Rectal smooth muscle tissue (tissue), 1 donor: ENCODE measurements around the gene SF3B3.
"Not testable (repeated sequence)": the region's sequence is repeated elsewhere in the genome, so short reads cannot be mapped to it uniquely, and the experiment has no call there.

Experiments
- H3K27ac ChIP-seq: one replicate; pipeline ENCODE4 v1.7.0; 2013; ENCODE audit warnings: low read depth, low read length, inconsistent platforms
- H3K27me3 ChIP-seq: one replicate; pipeline ENCODE4 v1.7.0; 2013; ENCODE audit warnings: low read length; ENCODE audit not compliant: control insufficient read depth, insufficient read depth
- H3K36me3 ChIP-seq: one replicate; pipeline ENCODE4 v1.7.0; 2013; ENCODE audit warnings: low read length; ENCODE audit not compliant: control insufficient read depth, insufficient read depth
- H3K4me1 ChIP-seq: one replicate; pipeline ENCODE4 v1.7.0; 2013; ENCODE audit warnings: low read length; ENCODE audit not compliant: control insufficient read depth, insufficient read depth
- H3K4me3 ChIP-seq: one replicate; pipeline ENCODE4 v1.7.0; 2013; ENCODE audit warnings: low read length
- H3K9ac ChIP-seq: one replicate; pipeline ENCODE4 v1.7.0; 2013; ENCODE audit warnings: low read length

The SF3B3 gene

GRCh38 chr16:70589416-70589815, 65.8 kb downstream of the SF3B3 start:
- H3K36me3 ChIP-seq, H3K27ac ChIP-seq, H3K4me3 ChIP-seq, H3K27me3 ChIP-seq, H3K9ac ChIP-seq: not testable (repeated sequence)
- H3K4me1 ChIP-seq, result peaks cover 11% of the 10 kb centered on the region

GRCh38 chr16:70589998-70590471, 66.4 kb downstream of the SF3B3 start:
- Histone ChIP-seq H3K4me3 (no peak overlapping the region), H3K27ac (no peak overlapping the region), H3K27me3 (no peaks in the 10 kb centered on the region), H3K9ac (no peak overlapping the region), H3K4me1 (peaks cover 11% of the 10 kb centered on the region), H3K36me3 (no peaks in the 10 kb centered on the region)

- Histone ChIP-seq H3K36me3 (no peaks in the 10 kb centered on the region), H3K4me1 (peaks cover 11% of the 10 kb centered on the region), H3K9ac (no peak overlapping the region), H3K4me3 (peak overlapping the region; percentile 19), H3K27me3 (no peaks in the 10 kb centered on the region), H3K27ac (peak overlapping the region; percentile 7)
These were observed 67.3 kb downstream of the SF3B3 start for GRCh38 chr16:70590722-70591415.

GRCh38 chr16:70591615-70592014, 68.0 kb downstream of the SF3B3 start:
- no peaks in the 10 kb centered on the region for H3K27me3 ChIP-seq
- no peak overlapping the region for H3K4me3 ChIP-seq
- no peaks in the 10 kb centered on the region for H3K36me3 ChIP-seq
- H3K9ac ChIP-seq, result no peak overlapping the region
- H3K27ac ChIP-seq, result no peak overlapping the region
- H3K4me1 ChIP-seq, result peaks cover 11% of the 10 kb centered on the region

- Histone ChIP-seq H3K4me3 (no peak overlapping the region), H3K27ac (peak overlapping the region; percentile 14), H3K27me3 (no peaks in the 10 kb centered on the region), H3K9ac (no peak overlapping the region), H3K4me1 (peaks cover 11% of the 10 kb centered on the region), H3K36me3 (no peaks in the 10 kb centered on the region)
These were observed 68.5 kb downstream of the SF3B3 start for GRCh38 chr16:70592106-70592571.

DNA sequence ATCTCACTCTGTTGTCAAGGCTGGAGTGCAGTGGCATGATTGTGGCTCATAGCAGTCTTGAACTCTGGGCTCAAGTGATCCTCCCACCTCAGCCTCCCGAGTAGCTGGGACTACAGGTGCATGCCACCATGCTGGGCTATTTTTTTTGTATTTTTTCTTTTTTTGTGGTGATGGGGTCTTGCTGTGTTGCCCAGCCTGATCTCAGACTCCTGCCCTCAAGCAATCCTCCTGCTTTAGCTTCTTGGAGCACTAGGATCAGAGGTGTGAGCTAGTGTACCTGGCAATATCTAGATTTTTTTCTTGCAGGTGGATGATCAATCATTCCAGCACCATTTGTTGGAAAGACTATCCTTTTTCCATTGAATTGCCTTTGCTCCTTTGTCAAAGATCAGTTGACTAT, 69.9 kb downstream of the SF3B3 start:
- no peaks in the 10 kb centered on the region for H3K36me3 ChIP-seq
- no peaks in the 10 kb centered on the region for H3K27me3 ChIP-seq
- H3K4me3 ChIP-seq, result no peak overlapping the region
- H3K4me1 ChIP-seq, result peaks cover 7% of the 10 kb centered on the region
- no peak overlapping the region for H3K9ac ChIP-seq
- H3K27ac ChIP-seq, result no peak overlapping the region

DNA sequence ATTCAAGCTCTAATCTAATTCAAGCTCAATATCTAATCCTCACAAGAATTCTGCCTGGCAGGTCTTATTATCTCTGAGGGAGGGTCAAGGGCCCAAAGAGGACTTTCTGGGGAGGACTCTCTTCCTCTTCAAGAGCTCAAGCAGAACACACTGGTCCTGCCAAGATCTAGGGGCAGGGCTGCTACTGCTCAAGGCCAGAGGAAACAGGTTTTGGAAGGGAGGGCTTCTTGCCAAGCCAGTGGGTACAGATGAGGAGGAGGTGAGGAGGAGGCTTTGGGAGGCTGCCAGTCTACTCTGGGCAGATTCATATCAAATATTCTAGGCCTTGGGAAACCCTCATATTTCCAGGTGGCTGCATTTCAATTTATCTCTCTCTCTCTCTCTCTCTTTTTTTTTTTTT, 71.0 kb downstream of the SF3B3 start:
- Histone ChIP-seq H3K36me3 (no peaks in the 10 kb centered on the region), H3K4me3 (no peak overlapping the region), H3K27ac (no peak overlapping the region), H3K27me3 (no peaks in the 10 kb centered on the region), H3K4me1 (peaks cover 3% of the 10 kb centered on the region), H3K9ac (no peak overlapping the region)

DNA sequence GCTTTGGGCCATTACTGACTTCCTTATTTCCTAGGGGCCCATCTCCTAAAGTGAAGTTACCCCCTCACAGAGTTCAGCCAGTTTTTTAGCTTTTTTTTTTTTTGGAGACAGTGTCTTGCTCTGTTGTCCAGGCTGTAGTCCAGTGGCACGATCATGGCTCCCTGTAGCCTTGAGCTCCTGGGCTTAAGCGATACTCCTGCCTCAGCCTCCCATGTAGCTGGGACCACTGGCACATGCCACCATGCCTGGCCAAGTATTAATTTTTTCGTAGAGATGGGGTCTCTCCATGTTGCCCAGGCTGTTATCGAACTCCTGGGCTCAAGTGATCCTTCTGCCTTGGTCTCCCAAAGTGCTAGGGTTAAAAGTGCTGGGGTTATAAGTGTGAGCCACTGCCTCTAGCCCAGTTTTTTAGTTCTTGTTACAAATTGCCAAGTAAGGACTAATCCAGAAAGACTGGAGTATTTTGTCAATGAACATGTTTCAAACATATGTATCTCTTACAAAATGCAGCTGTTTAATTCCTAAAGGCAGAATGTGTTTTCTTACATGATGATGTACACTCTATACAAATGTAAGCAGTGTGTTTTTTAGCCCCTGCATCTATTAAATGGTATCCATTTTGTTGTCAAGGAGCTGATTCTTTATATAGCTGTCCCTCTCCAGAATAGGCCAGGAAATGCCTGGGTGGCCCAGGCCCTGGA, 73.7 kb downstream of the SF3B3 start:
- H3K4me3 ChIP-seq, result no peak overlapping the region
- no peaks in the 10 kb centered on the region for H3K27me3 ChIP-seq
- H3K4me1 ChIP-seq, result no peaks in the 10 kb centered on the region
- no peak overlapping the region for H3K9ac ChIP-seq
- H3K36me3 ChIP-seq, result no peaks in the 10 kb centered on the region
- H3K27ac ChIP-seq, result no peak overlapping the region

DNA sequence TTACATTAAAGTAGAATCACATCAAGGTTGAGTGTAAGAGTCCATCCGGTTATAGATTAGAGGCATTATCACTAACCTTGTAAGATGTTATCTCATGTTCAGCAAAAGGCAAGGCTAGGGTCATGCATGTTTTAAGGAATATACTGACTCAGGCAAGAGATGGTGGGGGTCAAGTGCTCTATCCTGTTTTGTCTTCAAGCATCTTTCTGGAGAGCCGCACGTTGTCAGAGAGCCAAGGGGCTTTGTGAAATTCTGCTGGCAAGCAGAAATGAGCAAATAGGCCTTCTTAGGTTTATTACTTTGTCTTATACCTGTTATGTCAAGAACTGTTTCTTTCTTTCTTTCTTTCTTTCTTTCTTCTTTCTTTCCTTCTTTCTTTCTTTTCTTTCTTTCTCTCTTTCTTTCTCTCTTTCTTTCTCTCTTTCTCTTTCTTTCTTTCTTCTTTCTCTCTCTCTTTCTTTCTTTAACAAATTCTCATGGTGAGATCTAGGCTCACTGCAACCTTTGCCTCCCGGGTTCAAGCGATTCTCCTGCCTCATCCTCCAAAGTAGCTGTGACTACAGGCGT, 75.4 kb downstream of the SF3B3 start:
- Histone ChIP-seq H3K36me3 (no peaks in the 10 kb centered on the region), H3K9ac (no peak overlapping the region), H3K27me3 (no peaks in the 10 kb centered on the region), H3K27ac (no peak overlapping the region), H3K4me3 (no peak overlapping the region), H3K4me1 (no peaks in the 10 kb centered on the region)

DNA sequence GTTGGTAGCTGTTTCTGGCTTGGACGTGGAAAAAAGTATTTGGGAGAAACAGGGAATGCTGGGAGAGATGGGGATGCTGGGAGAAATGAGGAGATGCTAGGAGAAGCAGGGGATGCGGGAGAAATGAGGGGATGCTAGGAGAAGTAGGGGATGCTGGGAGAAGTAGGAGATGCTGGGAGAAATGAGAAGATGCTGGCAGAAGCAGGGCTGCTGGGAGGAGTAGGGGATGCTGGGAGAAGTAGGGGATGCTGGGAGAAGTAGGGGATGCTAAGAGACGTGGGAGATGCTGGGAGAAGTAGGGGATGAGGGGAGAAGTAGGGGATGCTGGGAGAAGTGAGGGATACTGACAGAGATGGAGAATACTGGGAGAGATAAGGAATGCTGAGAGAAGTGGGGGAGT, 77.1 kb downstream of the SF3B3 start:
- no peak overlapping the region for H3K4me3 ChIP-seq
- H3K4me1 ChIP-seq, result no peaks in the 10 kb centered on the region
- no peaks in the 10 kb centered on the region for H3K27me3 ChIP-seq
- no peak overlapping the region for H3K27ac ChIP-seq
- H3K9ac ChIP-seq, result no peak overlapping the region
- H3K36me3 ChIP-seq, result no peaks in the 10 kb centered on the region

DNA sequence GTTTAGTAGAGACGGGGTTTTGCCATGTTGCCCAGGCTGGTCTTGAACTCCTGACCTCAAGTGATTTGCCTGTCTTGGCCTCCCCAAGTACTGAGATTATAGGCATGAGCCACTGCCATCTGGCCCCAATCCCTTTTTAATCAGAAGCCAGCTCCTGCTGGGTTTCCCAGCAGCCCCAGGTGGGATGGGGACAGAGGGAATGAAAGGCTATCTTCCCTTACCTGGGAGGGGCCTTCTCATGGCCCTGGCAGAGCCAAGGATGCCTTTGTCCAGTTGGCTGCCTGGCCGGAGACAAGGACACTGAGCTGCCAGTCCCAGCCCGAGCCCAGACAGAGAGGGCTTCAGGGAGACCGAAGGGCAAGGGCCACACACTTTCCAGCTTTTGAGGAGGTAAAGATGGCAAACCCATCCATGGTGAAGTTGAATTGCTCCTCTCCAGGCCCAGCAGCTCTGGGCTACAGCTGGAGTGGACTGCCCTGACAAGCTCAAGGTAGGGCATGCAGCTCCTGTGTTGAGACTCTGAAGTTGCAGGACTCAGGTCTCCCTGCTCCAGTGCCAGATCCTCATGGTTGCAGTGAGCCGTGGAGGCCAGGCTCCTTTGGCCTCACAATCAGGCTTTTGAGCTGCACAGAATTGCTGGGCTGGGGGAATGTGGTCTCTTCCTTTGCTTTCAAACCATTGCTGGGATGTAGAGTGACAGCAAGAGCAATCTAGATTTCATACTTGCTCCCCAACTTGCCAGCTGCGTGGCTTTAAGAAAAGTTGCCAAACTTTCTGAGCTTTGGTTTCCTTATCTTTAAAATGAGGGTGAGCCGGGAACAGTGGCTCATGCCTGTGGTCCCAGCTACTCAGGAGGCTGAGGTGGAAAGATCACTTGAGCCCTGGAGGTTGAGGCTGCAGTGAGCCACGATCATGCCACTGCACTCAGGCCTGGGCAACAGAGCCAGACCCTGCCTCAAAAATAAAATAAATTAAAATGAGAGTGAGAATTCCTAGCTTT, 78.3 kb downstream of the SF3B3 start:
- H3K4me1 ChIP-seq, result no peaks in the 10 kb centered on the region
- no peaks in the 10 kb centered on the region for H3K27me3 ChIP-seq

DNA sequence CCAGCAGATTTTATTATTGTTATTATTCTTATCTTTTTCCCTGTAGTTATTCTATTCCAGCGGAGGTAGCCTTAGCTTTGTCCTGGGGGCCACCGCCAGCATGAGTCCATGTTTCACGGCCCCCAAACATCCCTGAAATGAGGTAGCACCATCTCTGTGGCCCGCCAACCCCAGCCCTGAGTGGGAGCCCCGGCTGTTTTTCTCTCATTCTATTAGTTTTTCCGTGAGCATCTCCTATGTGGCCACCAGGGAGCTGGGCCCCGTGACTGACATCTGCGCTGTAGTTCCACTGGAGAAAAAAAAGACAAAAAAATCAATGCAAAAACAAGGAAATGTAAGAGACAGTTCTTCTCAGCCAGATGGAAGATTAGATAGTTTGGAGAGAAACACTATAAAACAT, 79.2 kb downstream of the SF3B3 start:
- H3K27me3 ChIP-seq, result no peaks in the 10 kb centered on the region
- H3K4me3 ChIP-seq, result no peak overlapping the region
- H3K9ac ChIP-seq, result no peak overlapping the region
- H3K36me3 ChIP-seq, result no peaks in the 10 kb centered on the region
- no peaks in the 10 kb centered on the region for H3K4me1 ChIP-seq
- H3K27ac ChIP-seq, result no peak overlapping the region

More for the DNA sequence above, 78.3 kb downstream of the SF3B3 start:
- no peak overlapping the region for H3K4me3 ChIP-seq
- no peaks in the 10 kb centered on the region for H3K36me3 ChIP-seq
- H3K9ac ChIP-seq, result no peak overlapping the region
- H3K27ac ChIP-seq, result no peak overlapping the region
